SK-N-MC (cell line): ENCODE data around the gene NSD1.

Experiments used
- DNase-seq: peaks from one replicate; pipeline ENCODE4 v3.0.0-alpha.2; 2011; ENCODE audit warnings: low read depth, low spot score
- H3K27ac ChIP-seq: fragments of 200-600 bp; sonication (generic); 2 replicates; pipeline ENCODE4 v1.5.1; 2016; ENCODE audit warnings: mixed run types
- H3K36me3 ChIP-seq: fragments of 200-600 bp; sonication (generic); 2 replicates; pipeline ENCODE4 v1.6.1; 2017; ENCODE audit warnings: antibody characterized with exemption, low read length, mixed read lengths; ENCODE audit not compliant: insufficient read depth
- H3K4me3 ChIP-seq: fragments of 200-600 bp; sonication (generic); 2 replicates; pipeline ENCODE4 v1.5.1; 2016
- H3K9ac ChIP-seq: fragments of 200-600 bp; sonication (generic); 2 replicates; pipeline ENCODE4 v1.8.0; 2017; ENCODE audit warnings: mixed run types, mixed read lengths; ENCODE audit not compliant: insufficient read length
- H3K9me3 ChIP-seq: fragments of 200-600 bp; sonication (generic); 2 replicates; pipeline ENCODE4 v1.6.1; 2017; ENCODE audit warnings: low read depth, mild to moderate bottlenecking, antibody characterized with exemption, low read length, moderate library complexity, mixed read lengths
- EZH2 ChIP-seq: fragments of 200-600 bp; sonication (generic); IDR thresholded peaks from one replicate; pipeline ENCODE4 v1.6.1; 2017; ENCODE audit warnings: antibody characterized with exemption
- FOXP2 ChIP-seq: optimal IDR thresholded peaks from 2 replicates; pipeline ENCODE3; 2011; ENCODE audit warnings: mild to moderate bottlenecking, moderate library complexity; ENCODE audit not compliant: insufficient read depth; ENCODE audit errors: extremely low read length, control extremely low read depth
- POLR2AphosphoS5 ChIP-seq: IDR thresholded peaks from 2 replicates; pipeline ENCODE4 v1.6.1; 2012; ENCODE audit warnings: mild to moderate bottlenecking, low read depth, low read length, borderline replicate concordance

The NSD1 gene

GRCh38 chr5:177131352-177132135 lies 2.0 kb upstream of the NSD1 start:
- no peak overlapping the region for H3K27ac ChIP-seq
- peaks cover 16% of the 10 kb centered on the region for H3K36me3 ChIP-seq
- H3K9me3 ChIP-seq = no peaks in the 10 kb centered on the region
- DNase-seq = no peak
- no peak overlapping the region for H3K9ac ChIP-seq
- no peak for TF ChIP-seq FOXP2
- no peak for TF ChIP-seq POLR2AphosphoS5
- no peak for TF ChIP-seq EZH2
- no peak overlapping the region for H3K4me3 ChIP-seq

GRCh38 chr5:177132136-177133095 lies 1.2 kb upstream of the NSD1 start:
- DNase-seq = no peak
- no peaks in the 10 kb centered on the region for H3K9me3 ChIP-seq
- peaks cover 25% of the 10 kb centered on the region for H3K36me3 ChIP-seq
- no peak overlapping the region for H3K27ac ChIP-seq
- no peak overlapping the region for H3K9ac ChIP-seq
- TF ChIP-seq EZH2 (no peak), FOXP2 (no peak), POLR2AphosphoS5 (no peak)
- H3K4me3 ChIP-seq = no peak overlapping the region

- Histone ChIP-seq H3K36me3 (peaks cover 35% of the 10 kb centered on the region), H3K9ac (peak overlapping the region; percentile 91), H3K27ac (peak overlapping the region; percentile 71), H3K9me3 (no peaks in the 10 kb centered on the region), H3K4me3 (peak overlapping the region; percentile 92)
- TF ChIP-seq EZH2 = no peak
- peak; percentile 46; the same call in 1 of the 2 replicates for TF ChIP-seq POLR2AphosphoS5
- DNase-seq = no peak
Measured at GRCh38 chr5:177133853-177134696, 502 bp downstream of the NSD1 start.

- Histone ChIP-seq H3K36me3 (peaks cover 41% of the 10 kb centered on the region), H3K9ac (peak overlapping the region; percentile 91), H3K9me3 (no peaks in the 10 kb centered on the region), H3K4me3 (peak overlapping the region; percentile 92), H3K27ac (peak overlapping the region; percentile 45; the same call in 1 of the 2 replicates)
- TF ChIP-seq EZH2 (no peak), POLR2AphosphoS5 (no peak), FOXP2 (no peak)
- no peak for DNase-seq
Measured at GRCh38 chr5:177134697-177135225, 1.2 kb downstream of the NSD1 start.

- peaks cover 65% of the 10 kb centered on the region for H3K36me3 ChIP-seq
- H3K4me3 ChIP-seq = no peak overlapping the region
- H3K9me3 ChIP-seq = no peaks in the 10 kb centered on the region
- no peak overlapping the region for H3K27ac ChIP-seq
- no peak overlapping the region for H3K9ac ChIP-seq
- TF ChIP-seq POLR2AphosphoS5 = no peak
- no peak for TF ChIP-seq EZH2
- no peak for TF ChIP-seq FOXP2
- no peak for DNase-seq
Measured at GRCh38 chr5:177140312-177140711, 6.7 kb downstream of the NSD1 start.

- no peak overlapping the region for H3K9ac ChIP-seq
- no peak for DNase-seq
- no peak overlapping the region for H3K27ac ChIP-seq
- H3K4me3 ChIP-seq = no peak overlapping the region
- TF ChIP-seq FOXP2 = no peak
- TF ChIP-seq EZH2 = no peak
- TF ChIP-seq POLR2AphosphoS5 = no peak
- H3K9me3 ChIP-seq = no peaks in the 10 kb centered on the region
- H3K36me3 ChIP-seq = peaks cover 56% of the 10 kb centered on the region
Measured at GRCh38 chr5:177141496-177141895, 7.9 kb downstream of the NSD1 start.

- TF ChIP-seq POLR2AphosphoS5 = no peak
- TF ChIP-seq EZH2 = no peak
- TF ChIP-seq FOXP2 = no peak
- H3K36me3 ChIP-seq = peaks cover 52% of the 10 kb centered on the region
- H3K27ac ChIP-seq = no peak overlapping the region
- no peak for DNase-seq
- H3K9me3 ChIP-seq = no peaks in the 10 kb centered on the region
- no peak overlapping the region for H3K9ac ChIP-seq
- H3K4me3 ChIP-seq = no peak overlapping the region
Measured at GRCh38 chr5:177142098-177142611, 8.6 kb downstream of the NSD1 start.

GRCh38 chr5:177142778-177143177 lies 9.2 kb downstream of the NSD1 start:
- Histone ChIP-seq H3K36me3 (peaks cover 52% of the 10 kb centered on the region), H3K4me3 (no peak overlapping the region), H3K27ac (no peak overlapping the region), H3K9me3 (no peaks in the 10 kb centered on the region), H3K9ac (no peak overlapping the region)
- DNase-seq = no peak
- TF ChIP-seq FOXP2 (no peak), EZH2 (no peak), POLR2AphosphoS5 (no peak)
